Lower lobe of right lung (tissue), 2 donors: ENCODE data around the gene SLC7A14. TPM values are rescaled to one million over a fixed set of nuclear protein-coding genes. Genes with fewer than 3 reads are reported as not detected.

Experiments
- ATAC-seq, 2 donors: fragments of 200-7000 bp; cut with Tn5 transposase; one replicate each; pipeline ENCODE4 v1.9.1; 2020 to 2022; ENCODE audit warnings: mild to moderate bottlenecking in 2 of 2, moderate library complexity in 2 of 2
- DNase-seq: peaks from one replicate; pipeline ENCODE4 v3.0.0-alpha.2; 2020
- H3K27ac ChIP-seq: fragments of 200-600 bp; one replicate; pipeline ENCODE4 v1.8.0; 2022
- H3K27me3 ChIP-seq: fragments of 200-600 bp; one replicate; pipeline ENCODE4 v1.8.0; 2022; ENCODE audit warnings: low read depth
- H3K36me3 ChIP-seq: fragments of 200-600 bp; one replicate; pipeline ENCODE4 v1.8.0; 2022; ENCODE audit warnings: mild to moderate bottlenecking
- H3K4me1 ChIP-seq: fragments of 200-600 bp; one replicate; pipeline ENCODE4 v1.8.0; 2022
- H3K4me3 ChIP-seq: fragments of 200-600 bp; one replicate; pipeline ENCODE4 v1.8.0; 2022; ENCODE audit warnings: mild to moderate bottlenecking
- H3K9me3 ChIP-seq: fragments of 200-600 bp; one replicate; pipeline ENCODE4 v1.8.0; 2022
- CTCF ChIP-seq: fragments of 200-600 bp; IDR thresholded peaks from one replicate; pipeline ENCODE4 v1.8.0; 2022; ENCODE audit warnings: antibody characterized with exemption, mild to moderate bottlenecking
- intact Hi-C: fragments of 100-400 bp; cut with DNase I; formaldehyde crosslinking; loops from one replicate; pipeline ENCODE4 v1.11.0; 2022
- total RNA-seq: library from RNA; stranded (reverse); fragmentation: NEBNext Ultra II Directional; extraction: Animal tissue kit (Norgen Biotek cat#: 25700); gene quantifications from one replicate; pipeline ENCODE4 v1.2.1, GENCODE V29; 2021
- donor health status: DM: no; HTN: yes; CAD: no; lungs with severe emphysema.

Gene SLC7A14
- total RNA-seq, 1 donor from 2014 or later, result 0.06 TPM

DNA sequence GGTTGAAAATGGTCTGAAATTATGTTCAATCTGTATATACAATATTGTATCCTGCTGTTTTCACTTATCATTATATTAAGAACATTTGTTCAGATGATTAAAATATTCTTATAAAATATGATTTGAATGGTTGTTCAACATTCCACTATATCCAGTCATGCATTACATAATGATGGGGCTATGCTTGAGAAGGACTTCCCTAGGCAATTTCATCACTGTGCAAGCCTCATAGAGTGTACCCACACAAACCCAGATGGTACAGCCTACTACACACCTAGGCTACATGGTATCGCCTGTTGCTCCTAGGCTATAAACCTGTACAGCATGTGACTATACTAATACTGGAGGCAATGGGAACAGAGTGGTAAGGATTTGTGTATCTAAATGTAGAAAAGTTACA, 30.5 kb downstream of the SLC7A14 start:
- Histone ChIP-seq H3K27me3 (no peaks in the 10 kb centered on the region), H3K9me3 (no peaks in the 10 kb centered on the region), H3K36me3 (no peaks in the 10 kb centered on the region), H3K4me1 (no peaks in the 10 kb centered on the region), H3K27ac (no peak overlapping the region), H3K4me3 (no peak overlapping the region)
- DNase-seq, result no peak
- intact Hi-C loops, result no loop called here
- no peak for ATAC-seq
- no peak for TF ChIP-seq CTCF

- no peak for TF ChIP-seq CTCF
- H3K4me1 ChIP-seq, result no peaks in the 10 kb centered on the region
- intact Hi-C loops, result no loop called here
Measured at GRCh38 chr3:170553788-170554757, 31.8 kb downstream of the SLC7A14 start.

GRCh38 chr3:170551252-170551651, 34.6 kb downstream of the SLC7A14 start:
- intact Hi-C loops, result no loop called here
- Histone ChIP-seq H3K27me3 (no peaks in the 10 kb centered on the region), H3K27ac (no peak overlapping the region), H3K4me3 (no peak overlapping the region), H3K4me1 (no peaks in the 10 kb centered on the region), H3K9me3 (no peaks in the 10 kb centered on the region), H3K36me3 (no peaks in the 10 kb centered on the region)
- ATAC-seq (no peak), DNase-seq (no peak)
- TF ChIP-seq CTCF, result no peak

More at GRCh38 chr3:170553788-170554757, 31.8 kb downstream of the SLC7A14 start:
- H3K9me3 ChIP-seq, result no peaks in the 10 kb centered on the region
- no peaks in the 10 kb centered on the region for H3K27me3 ChIP-seq
- H3K27ac ChIP-seq, result no peak overlapping the region
- H3K36me3 ChIP-seq, result no peaks in the 10 kb centered on the region
- no peak overlapping the region for H3K4me3 ChIP-seq
- ATAC-seq, result no peak
- DNase-seq, result no peak

GRCh38 chr3:170542704-170543103, 43.2 kb downstream of the SLC7A14 start:
- no peak overlapping the region for H3K4me3 ChIP-seq
- H3K9me3 ChIP-seq, result no peaks in the 10 kb centered on the region
- TF ChIP-seq CTCF, result no peak
- intact Hi-C loops, result no loop called here
- H3K36me3 ChIP-seq, result no peaks in the 10 kb centered on the region
- no peak for DNase-seq
- H3K4me1 ChIP-seq, result no peaks in the 10 kb centered on the region
- no peak overlapping the region for H3K27ac ChIP-seq
- no peaks in the 10 kb centered on the region for H3K27me3 ChIP-seq
- ATAC-seq, result no peak

GRCh38 chr3:170539897-170540296, 46.0 kb downstream of the SLC7A14 start:
- H3K36me3 ChIP-seq, result no peaks in the 10 kb centered on the region
- ATAC-seq, result no peak
- no peak for DNase-seq
- H3K4me1 ChIP-seq, result no peaks in the 10 kb centered on the region
- H3K9me3 ChIP-seq, result no peaks in the 10 kb centered on the region
- no peak overlapping the region for H3K4me3 ChIP-seq
- intact Hi-C loops, result no loop called here
- no peak overlapping the region for H3K27ac ChIP-seq
- H3K27me3 ChIP-seq, result no peaks in the 10 kb centered on the region
- no peak for TF ChIP-seq CTCF
